DMS79 (cell line): ENCODE data around the gene ZCCHC14.
"Not testable (repeated sequence)": the region's sequence is repeated elsewhere in the genome, so short reads cannot be mapped to it uniquely, and the experiment has no call there.

ENCODE experiments used
- DNase-seq: peaks from one replicate; lab custom pipeline; 2025; lab: John Stamatoyannopoulos, UW

ZCCHC14 gene

DNA sequence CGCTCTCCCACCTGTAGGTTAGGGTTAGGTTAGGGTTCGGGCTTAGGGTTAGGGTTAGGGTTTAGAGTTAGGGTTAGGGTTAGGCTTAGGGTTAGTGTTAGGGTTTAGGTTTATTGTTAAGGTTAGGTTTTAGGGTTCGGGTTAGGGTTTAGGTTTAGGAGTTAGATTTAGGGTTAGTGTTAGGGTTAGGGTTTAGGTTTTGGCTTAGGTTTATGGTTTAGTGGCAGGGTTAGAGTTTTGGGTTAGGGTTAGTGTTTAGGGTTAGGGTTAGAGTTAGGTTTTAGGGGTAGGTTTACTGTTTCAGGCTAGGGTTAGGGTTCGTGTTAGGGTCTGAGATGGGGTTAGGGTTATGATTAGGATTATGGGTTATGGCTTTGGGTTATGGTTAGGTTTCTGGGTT lies 31.6 kb upstream of the ZCCHC14 start:
- DNase-seq = no peak

DNA sequence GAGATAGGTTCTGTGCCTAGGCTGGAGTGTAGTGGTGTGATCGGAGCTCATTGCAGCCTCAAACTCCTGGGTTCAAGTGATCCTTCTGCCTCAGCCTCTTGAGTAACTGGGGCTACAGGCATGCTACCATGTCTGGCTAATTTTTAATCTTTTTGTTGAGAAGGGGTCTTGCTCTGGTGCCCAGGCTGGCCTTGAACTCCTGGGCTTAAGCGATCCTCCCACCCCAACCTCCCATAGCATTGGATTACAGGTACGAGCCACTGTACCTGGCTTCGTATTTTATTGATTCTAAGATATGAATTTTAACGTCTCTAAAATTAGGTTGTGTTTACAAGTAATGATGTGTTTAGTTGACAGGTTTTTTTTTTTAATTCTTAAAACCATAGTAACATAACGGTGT lies 30.8 kb upstream of the ZCCHC14 start:
- DNase-seq = not testable (repeated sequence)

DNA sequence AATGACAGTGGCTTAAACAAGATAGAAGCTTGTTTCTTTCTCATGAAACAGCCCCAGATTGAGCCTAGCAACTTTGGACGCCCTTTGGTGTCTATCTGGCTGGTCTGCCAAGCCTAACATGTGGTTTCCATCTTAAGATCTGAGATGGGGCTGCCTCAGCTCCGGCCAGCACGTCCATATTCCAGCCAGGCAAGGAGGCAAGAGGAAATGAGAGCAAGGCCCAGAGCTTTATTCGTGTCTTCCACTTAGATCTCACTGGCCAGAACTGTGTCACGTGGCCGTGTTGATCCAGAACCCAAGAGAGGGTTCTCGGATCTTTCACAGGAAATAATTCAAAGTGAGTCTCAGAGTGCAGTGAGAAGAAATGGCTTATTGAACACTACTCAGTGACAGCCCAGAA lies 28.9 kb upstream of the ZCCHC14 start:
- not testable (repeated sequence) for DNase-seq

DNA sequence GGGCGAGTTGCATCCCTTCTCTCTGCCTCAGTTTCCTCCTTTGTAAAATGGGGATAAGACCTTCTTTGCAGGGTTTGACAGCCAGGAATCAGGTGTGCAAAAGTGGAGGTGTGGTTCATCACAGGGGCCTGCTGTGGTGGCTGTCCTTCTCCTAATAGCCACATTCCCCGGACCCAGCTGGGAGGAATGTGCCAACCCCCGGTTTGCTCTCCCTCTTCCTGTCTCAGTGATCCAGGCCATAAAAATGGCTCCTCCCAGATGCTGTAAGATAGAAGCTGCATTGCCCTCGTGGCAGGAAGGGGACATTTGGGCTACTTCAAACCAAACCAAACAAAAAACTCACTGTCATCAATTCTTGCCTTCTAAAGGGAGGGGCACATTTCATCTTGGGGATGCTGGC lies 26.3 kb upstream of the ZCCHC14 start:
- DNase-seq = not testable (repeated sequence)

DNA sequence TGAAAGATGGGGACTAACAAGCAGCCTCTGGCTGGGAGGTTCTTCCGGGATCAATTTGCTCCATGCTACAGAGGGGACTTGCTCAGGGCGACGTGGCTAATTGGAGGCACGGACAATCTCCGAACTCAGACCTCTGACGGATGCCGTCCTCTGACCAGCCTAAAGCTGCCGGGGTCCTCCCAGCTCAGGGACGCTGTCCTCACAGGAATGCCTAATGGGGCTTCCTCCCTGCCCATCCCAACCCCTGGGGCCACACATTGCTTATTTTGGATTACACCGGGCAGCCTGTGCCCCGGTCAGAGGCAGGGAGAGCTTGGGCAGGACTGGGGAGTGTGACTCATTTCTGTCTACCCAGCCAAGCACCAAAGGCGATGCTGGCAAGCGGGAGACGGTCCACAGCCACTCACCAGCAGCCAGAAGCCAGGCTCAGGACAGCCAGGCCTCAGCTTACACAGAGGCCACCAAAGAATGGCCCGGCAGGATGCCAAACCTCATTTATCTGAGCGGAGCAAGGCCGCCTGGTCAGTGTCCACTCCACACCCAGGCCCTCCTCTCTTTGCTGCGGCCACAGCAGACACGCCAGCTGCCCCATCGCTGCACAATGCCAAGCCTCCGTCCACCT lies 25.7 kb upstream of the ZCCHC14 start:
- DNase-seq = not testable (repeated sequence)

DNA sequence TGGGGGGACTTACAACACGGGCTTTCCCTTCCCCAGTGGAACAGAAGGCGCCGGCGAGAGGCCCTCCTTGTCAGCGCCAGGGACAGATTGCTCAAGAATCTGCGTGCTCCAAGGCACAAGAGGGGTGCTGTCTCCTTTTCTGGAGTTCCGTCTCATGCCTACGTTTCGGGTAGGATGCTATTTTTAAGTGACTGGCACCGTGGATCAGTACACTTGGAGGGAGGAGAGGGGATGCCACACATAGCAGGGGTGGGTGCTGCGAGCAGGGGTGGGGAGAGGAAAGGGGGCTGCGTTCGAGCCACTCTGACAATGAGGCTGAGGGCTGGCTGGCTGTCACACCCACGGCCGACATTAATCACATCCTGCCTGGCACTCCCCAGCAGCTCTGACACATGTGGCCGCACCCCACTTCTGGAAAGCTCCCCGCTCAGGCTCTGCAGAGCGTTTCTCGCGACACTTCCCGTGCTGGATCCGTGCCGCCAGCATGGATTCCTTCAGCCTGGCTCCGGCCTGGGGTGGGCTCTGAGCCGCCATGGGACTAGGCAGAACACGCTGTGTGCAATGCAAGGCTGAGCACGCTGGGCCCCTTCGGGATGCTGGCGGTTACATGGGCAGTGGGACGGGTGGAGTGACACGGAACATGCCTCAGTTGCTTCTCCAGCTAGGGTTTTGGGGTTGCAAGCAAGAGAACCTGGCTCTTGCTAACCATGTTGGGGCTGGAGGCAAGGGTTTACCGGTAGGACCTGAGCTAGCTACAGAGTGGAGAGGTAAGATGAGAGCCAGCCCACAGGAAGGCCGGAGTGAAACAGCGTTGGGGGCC lies 25.0 kb upstream of the ZCCHC14 start:
- DNase-seq = not testable (repeated sequence)

DNA sequence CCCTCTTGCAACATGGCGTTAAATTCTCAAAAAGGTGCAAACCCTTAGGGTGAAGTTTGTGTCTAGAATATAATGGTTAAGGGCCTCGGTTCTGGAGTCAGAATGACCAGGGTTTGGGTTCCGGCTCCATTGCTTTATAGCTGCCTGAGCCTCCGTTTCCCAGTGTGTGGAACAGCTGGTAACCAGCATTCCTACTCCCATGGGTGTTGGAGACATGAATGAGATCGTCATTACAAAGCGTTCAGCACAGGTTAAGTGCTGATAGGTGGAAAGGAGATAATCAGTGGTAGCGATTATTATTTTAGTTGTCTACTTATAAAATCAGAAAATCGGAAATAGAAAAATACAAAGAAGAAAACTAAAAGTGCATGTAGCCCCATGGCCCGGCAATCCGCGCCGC lies 23.5 kb upstream of the ZCCHC14 start:
- no peak for DNase-seq

DNA sequence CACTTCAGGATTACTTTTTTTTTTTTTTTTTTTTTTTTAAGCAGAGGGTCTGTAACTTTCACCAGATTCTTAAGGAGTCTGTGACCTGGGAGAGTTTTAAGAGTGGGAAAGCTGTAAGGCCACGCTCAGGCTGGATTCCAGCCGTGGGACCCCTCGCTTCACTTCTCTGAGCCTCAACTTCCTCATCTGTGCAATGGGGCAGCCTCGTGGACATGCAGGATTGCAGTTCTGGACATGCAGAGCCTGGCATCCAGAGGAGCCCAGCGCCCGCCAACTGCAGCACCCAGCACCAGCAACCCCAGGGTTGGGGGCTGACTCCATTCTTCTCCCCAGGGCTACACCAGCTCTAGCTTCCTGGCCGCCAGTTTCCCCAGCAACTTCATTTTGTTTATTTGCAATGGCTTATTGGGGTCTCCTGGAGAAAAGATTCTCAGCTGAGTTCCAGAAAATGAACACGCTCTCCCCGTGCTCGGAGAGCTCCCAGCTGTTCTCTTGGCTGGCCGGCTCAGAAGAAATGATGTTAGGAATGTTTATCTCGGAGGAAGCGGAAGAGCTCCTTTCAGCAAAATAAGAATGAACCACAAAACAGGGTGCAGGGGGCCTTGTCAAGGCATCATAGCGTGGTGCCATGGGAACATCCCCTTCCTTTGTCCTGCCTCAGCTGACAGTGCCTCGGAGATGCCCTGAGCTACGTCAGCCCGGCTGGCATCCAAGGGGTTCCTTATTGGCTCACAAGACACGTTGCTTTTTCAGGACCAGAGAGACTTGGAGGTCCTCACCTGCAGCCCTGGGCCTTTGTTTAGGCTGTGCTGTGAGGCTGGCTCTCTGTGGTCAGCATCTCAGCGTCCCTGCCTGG lies 22.9 kb upstream of the ZCCHC14 start:
- DNase-seq = no peak

DNA sequence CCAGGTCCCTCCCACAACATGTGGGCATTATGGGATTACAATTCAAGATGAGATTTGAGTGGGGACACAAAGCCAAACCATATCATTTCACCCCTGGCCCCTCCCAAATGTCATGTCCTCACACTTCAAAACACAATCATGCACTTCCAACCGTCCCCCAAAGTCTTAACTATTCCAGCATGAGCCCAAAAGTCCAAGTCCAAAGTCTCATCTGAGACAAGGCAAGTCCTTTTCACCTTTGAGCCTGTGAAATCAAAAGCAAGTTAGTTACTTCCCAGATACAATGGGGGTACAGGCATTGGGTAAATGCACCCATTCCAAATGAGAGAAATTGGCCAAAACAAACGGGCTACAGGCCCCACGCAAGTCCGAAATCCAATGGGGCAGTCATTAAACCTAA lies 17.0 kb upstream of the ZCCHC14 start:
- DNase-seq = not testable (repeated sequence)

DNA sequence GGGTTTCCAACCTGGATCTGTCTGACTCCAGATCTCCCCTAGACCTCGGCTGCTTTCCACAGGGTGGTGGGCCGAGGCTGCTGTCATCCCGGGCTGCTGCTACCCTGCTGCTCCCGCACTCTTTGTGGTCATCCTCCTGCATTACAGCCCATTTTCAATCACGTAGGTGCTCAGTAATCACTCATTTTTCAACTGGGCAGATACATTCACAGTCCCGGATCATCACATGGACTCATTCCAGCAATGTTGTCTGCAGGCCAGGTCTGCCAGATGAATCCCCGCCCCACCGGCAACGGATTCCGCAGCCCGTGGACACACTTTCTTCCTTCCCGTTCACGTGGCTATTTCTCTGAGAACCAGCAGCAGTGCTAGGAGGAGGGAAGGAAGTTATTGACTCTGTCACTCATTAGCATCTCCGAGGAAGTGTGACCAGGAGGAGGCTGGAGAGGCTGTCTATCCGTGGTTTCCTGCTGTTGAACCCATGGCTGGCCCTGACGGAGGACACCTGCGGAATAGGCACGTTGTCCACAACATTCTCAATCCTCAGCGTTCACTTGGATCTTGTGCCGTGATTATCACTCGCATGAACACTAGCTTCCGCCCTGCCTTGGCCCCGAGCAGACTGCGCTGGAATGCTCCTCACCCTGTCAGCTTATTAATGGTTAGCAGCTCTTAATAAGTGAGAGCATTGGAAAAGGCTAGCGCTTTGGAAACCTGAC lies 14.7 kb upstream of the ZCCHC14 start:
- DNase-seq = no peak

DNA sequence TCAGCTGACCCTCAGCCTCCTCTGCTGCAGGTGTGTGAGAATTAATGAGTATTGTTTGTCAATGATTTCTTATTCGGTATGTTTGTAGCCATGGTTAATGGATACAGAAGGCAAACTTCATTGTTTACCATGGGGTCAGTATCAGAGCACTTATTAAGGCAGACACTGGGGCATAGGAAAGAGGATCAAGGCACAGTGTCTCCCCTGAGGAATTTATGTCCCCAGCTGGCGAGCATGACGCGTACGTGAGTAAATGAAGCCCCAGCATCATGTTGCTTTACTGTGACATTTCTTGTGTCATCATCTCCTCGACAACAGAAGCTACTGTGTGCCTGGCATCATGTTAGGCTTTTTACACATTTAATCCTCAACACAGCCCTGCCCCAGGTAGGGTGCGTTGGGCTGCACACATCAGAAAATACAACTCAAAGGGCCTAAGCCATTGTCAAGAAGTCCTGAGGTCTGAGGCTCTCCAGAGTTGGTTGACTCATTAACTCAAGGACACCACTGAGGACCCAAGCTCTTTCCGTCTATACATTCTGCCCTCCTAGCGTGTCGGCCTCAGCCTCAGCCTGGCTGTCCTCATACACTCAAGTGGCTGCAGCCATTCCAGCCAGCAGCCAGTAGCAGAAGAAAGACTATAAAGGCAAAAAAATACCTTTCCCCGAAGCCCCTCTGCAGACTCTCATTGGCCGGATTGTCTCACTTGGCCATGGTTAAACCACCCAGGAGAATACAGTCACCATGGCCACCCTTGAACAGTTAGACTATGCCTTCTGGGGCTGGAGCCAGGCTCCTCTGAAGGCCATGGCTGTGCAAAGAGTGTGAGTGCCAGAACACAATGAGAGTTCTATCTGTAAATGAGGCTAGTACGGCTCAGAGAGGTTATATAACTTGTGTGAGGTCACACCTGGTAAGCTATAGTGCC lies 13.9 kb upstream of the ZCCHC14 start:
- no peak for DNase-seq

DNA sequence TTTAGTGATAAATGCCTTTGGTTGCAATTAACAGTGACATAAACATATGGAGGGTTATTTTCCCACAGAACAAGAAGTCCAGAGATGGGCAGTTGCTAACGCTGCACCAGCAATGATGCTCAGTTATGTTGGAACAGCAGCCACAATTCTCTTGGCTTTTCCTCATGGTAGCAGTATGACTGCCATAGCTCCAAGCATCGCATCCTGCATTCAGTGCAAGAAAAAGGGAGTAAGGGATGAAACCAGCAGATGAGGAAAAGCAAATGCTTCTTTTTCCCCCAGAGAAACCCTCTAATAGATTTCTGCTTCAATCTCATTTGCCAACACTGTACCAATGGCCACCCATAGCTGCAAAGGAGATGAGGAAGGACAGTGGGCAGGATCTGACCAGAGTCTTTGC lies 13.0 kb upstream of the ZCCHC14 start:
- DNase-seq = no peak

DNA sequence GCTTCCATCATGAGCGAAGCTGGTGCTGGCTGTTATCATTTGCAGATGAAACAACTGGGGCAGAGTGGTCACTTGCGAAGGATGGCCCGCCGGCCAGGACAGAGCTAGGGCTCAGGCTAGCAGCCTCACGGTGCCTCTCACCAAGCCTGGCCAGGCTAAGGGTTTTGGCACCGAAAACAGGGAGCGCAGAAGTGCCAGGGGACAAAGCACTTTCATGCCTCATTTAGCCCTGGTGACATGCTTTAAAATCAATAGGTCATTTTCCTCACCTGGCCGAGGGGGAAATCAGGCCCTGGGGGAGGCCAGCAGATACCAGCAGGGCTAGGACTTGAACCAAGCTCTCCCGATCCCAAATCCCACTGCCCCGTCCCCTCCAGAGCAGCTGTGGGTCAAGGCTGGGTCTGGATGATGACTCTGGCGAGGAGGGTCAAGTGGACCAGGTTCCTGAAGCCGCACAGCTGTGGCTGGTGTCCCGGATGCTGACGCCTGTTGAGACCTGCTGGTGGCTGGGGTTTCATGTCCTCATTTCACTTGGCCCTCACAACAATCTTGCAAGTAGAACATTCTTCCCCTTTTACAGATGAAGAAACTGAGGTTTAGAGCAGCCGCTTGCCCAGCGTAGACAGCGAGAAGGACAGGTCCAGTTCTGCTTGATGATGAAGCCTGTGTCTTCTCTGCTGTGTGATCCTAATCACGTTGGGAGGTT lies 10.6 kb upstream of the ZCCHC14 start:
- DNase-seq = not testable (repeated sequence)

DNA sequence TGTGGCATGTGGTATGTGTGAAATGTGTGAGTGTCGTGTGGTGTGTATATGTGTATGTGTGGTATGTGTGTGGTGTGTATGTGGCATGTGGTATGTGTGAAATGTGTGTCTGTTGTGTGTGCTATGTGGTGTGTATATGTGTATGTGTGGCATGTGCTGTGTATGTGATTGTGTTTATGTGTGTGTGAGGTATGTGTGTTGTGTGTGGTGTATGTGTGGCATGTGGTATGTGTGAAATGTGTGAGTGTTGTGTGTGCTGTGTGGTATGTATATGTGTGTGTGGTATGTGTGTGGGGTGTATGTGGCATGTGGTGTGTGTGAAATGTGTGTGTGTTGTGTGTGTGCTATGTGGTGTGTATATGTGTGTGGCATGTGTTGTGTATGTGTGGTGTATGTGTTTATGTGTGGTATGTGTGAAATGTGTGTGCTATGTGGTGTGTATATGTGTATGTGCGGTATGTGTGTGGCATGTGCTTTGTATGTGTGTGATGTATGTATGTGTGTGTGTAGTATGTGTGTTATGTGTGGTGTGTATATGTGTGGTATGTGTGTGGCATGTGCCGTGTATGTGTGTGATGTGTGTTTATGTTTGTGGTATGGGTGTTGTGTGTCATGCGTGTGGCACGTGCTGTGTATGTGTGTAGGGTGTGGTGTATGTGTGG lies 9.6 kb upstream of the ZCCHC14 start:
- DNase-seq = no peak

DNA sequence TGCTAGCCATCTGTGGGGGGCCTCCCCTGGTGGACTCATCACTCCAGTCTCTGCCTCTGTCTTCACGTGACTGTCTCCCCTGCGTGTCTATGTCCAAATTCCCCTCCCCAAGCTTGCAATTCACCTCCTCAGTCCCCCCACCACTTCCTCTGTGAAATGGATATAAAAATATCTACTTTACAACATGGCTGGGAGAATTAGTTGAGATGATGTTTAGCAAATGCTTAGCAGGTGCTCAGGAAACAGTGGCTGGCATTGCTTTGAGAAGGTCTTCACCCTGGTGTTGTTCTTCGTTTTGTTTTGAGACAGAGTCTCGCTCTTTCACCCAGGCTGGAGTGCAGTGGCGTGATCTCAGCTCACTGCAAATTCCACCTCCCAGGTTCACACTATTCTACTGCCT lies 8.3 kb upstream of the ZCCHC14 start:
- DNase-seq = no peak

DNA sequence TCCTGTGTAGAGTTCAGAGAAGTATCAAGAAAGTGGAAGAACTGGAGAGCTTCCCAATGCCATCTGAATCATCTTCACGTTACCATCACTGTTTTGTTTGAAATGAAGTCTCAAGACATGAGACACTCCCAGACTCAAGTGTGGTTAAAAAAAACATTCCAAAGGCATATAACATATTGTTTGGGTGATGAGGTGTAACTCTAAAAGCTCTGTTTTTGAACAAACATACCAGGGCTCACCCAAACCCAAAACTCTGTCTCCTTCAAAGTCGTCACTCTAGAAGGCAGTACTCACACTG lies 6.3 kb upstream of the ZCCHC14 start:
- no peak for DNase-seq

DNA sequence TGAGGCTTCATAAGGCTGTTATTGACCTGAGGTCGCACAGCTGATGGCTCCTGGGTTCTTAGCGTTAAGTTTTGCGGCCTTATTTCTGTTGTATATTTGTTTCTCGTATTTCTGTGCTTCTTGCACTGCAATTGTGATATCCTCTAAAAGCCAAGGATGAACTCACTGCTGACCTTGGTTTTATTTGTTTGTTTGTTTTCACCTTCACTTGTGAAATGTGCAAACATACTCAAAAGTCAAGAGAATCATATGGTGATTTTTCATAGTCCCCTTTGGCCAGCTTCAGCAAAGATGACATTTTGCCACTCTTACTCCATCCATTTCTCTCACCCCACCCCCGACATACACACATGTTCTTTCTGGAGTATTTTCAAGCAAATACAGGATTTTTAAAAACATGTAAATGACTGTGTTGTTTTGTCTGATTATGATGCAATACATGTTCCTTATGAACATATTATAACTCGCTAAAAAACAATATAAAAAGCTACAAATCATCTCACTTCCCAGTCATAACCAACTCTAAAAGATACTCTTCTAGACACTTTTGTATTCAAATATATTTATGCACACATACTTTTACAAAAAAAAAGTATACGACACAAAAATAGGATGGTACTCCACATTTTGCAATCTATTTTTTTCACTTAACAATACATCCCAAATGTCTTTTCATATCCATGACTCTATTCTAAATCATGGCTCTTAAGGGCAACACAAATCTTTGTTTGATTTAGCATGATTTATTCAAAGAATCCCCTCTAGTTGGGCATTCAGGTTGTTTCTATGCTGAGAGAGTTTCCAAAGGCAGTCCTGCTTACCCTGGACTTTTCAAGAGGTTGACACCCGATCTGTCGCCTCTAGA lies 5.7 kb upstream of the ZCCHC14 start:
- DNase-seq = no peak

DNA sequence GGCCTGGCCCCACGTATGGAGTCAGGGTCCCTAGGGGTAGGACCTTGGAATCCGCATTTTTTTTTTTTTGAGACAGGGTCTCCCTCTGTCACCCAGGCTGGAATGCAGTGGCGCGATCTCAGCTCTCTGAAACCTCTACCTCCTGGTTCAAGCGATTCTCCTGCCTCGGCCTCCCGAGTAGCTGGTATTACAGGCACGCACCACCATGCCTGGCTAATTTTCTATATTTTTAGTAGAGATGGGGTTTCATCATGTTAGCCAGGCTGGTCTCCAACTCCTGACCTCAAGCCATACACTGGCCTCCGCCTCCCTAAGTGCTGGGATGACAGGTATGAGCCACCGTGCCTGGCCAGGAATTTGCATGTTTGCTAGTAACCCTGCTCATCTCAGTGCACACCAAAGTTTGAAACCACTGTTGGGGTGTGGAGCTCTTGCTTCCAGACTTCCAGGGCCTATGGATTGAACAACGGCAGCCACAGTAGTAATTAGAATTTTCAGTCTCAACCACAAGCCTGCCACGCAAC lies 5.0 kb upstream of the ZCCHC14 start:
- not testable (repeated sequence) for DNase-seq
